Measurements from ENCODE around the gene ITGBL1. TPM values are rescaled to one million over a fixed set of nuclear protein-coding genes. Genes with fewer than 3 reads are reported as not detected.

ITGBL1 gene
- total RNA-seq, 2 donors from 2014 or later, result not detected

GRCh38 chr13:101681834-101682233 lies 229.4 kb downstream of the ITGBL1 start:
- TF ChIP-seq CTCF (conservative IDR thresholded peaks at IDR 0.05), result no peak
- H3K36me3 Mint-ChIP-seq (ENCODE audit: low read depth), result no peaks in the 10 kb centered on the region
- no peak overlapping the region for H3K4me3 Mint-ChIP-seq
- H3K9me3 ChIP-seq (ENCODE audit: control insufficient read depth, low read length), result no peaks in the 10 kb centered on the region
- no peaks in the 10 kb centered on the region for H3K36me3 ChIP-seq (ENCODE audit: control insufficient read depth, insufficient read depth, low read length)
- peaks cover 4% of the 10 kb centered on the region for H3K4me1 ChIP-seq (ENCODE audit: control insufficient read depth, insufficient read depth, low read length)
- no peaks in the 10 kb centered on the region for H3K27me3 ChIP-seq (ENCODE audit: control insufficient read depth, insufficient read depth, low read length, poor library complexity, severe bottlenecking)
- H3K27ac Mint-ChIP-seq, result no peak overlapping the region
- no peaks in the 10 kb centered on the region for H3K4me1 Mint-ChIP-seq
- H3K27me3 Mint-ChIP-seq (ENCODE audit: insufficient read depth), result no peaks in the 10 kb centered on the region
- H3K27ac ChIP-seq (ENCODE audit: low read depth, low read length), result no peak overlapping the region
- DNase-seq, result no peak
- H3K9ac ChIP-seq (ENCODE audit: extremely low read depth, low read length, poor library complexity, severe bottlenecking), result no peak overlapping the region
- no peaks in the 10 kb centered on the region for H3K9me3 Mint-ChIP-seq
- H3K4me3 ChIP-seq (ENCODE audit: low read length), result no peak overlapping the region

GRCh38 chr13:101686003-101686402 lies 233.5 kb downstream of the ITGBL1 start:
- H3K36me3 Mint-ChIP-seq (ENCODE audit: low read depth), result no peaks in the 10 kb centered on the region
- WGBS, 2 experiments (ENCODE audit: insufficient coverage in 1 of 2, insufficient read length in 1 of 2), result 92 to 100% methylated on average over 2 of the region's 2 CpGs
- H3K27ac Mint-ChIP-seq, result no peak overlapping the region
- H3K4me1 Mint-ChIP-seq, result peaks cover 8% of the 10 kb centered on the region
- no peaks in the 10 kb centered on the region for H3K36me3 ChIP-seq (ENCODE audit: control insufficient read depth, insufficient read depth, low read length)
- H3K4me3 Mint-ChIP-seq, result no peak overlapping the region
- H3K4me3 ChIP-seq (ENCODE audit: low read length), result no peak overlapping the region
- no peak overlapping the region for H3K27ac ChIP-seq (ENCODE audit: low read depth, low read length)
- H3K9me3 ChIP-seq (ENCODE audit: control insufficient read depth, low read length), result no peaks in the 10 kb centered on the region
- DNase-seq, result no peak
- no peaks in the 10 kb centered on the region for H3K27me3 ChIP-seq (ENCODE audit: control insufficient read depth, insufficient read depth, low read length, poor library complexity, severe bottlenecking)
- peaks cover 8% of the 10 kb centered on the region for H3K4me1 ChIP-seq (ENCODE audit: control insufficient read depth, insufficient read depth, low read length)
- H3K9me3 Mint-ChIP-seq, result no peaks in the 10 kb centered on the region
- no peak overlapping the region for H3K9ac ChIP-seq (ENCODE audit: extremely low read depth, low read length, poor library complexity, severe bottlenecking)
- H3K27me3 Mint-ChIP-seq (ENCODE audit: insufficient read depth), result no peaks in the 10 kb centered on the region
- no peak for TF ChIP-seq CTCF (conservative IDR thresholded peaks at IDR 0.05)

- Mint-ChIP-seq H3K36me3 (ENCODE audit: low read depth) (no peaks in the 10 kb centered on the region), H3K4me3 (no peak overlapping the region)
Measured at GRCh38 chr13:101690871-101691270, 238.4 kb downstream of the ITGBL1 start.

More at GRCh38 chr13:101690871-101691270, 238.4 kb downstream of the ITGBL1 start:
- Histone ChIP-seq H3K4me3 (ENCODE audit: low read length) (no peak overlapping the region), H3K9ac (ENCODE audit: extremely low read depth, low read length, poor library complexity, severe bottlenecking) (no peak overlapping the region), H3K36me3 (ENCODE audit: control insufficient read depth, insufficient read depth, low read length) (no peaks in the 10 kb centered on the region), H3K27me3 (ENCODE audit: control insufficient read depth, insufficient read depth, low read length, poor library complexity, severe bottlenecking) (peaks cover 5% of the 10 kb centered on the region), H3K4me1 (ENCODE audit: control insufficient read depth, insufficient read depth, low read length) (peaks cover 8% of the 10 kb centered on the region), H3K9me3 (ENCODE audit: control insufficient read depth, low read length) (no peaks in the 10 kb centered on the region), H3K27ac (ENCODE audit: low read depth, low read length) (no peak overlapping the region)
- Mint-ChIP-seq H3K4me1 (peaks cover 8% of the 10 kb centered on the region), H3K27me3 (ENCODE audit: insufficient read depth) (no peaks in the 10 kb centered on the region), H3K9me3 (no peaks in the 10 kb centered on the region), H3K27ac (no peak overlapping the region)
- TF ChIP-seq CTCF (conservative IDR thresholded peaks at IDR 0.05), result no peak
- WGBS, 2 experiments (ENCODE audit: insufficient coverage in 1 of 2, insufficient read length in 1 of 2), result 83 to 92% methylated on average over 1 to 2 of the region's 2 CpGs
- no peak for DNase-seq

Data from endodermal cell (in vitro differentiated cells).